Endothelial cell of umbilical vein (primary cell): ENCODE measurements around the gene NFIC. TPM values are rescaled to one million over a fixed set of nuclear protein-coding genes. Genes with fewer than 3 reads are reported as not detected.
"Not testable (repeated sequence)": the region's sequence is repeated elsewhere in the genome, so short reads cannot be mapped to it uniquely, and the experiment has no call there.

Source experiments
- BruUV-seq: library from RNA; stranded (reverse); fragments of 400-500 nt; replicated peaks from 2 replicates; lab custom pipeline; 2021; lab: Mats Ljungman, UMichigan
- CTCF ChIA-PET: fragments of 300-600, 350-600 bp; sonication (Branson Sonifier 250); formaldehyde crosslinking; loops from one replicate; lab custom pipeline; 2021; ENCODE audit warnings: antibody characterized with exemption, inconsistent platforms; lab: Charles Lee
- POLR2A ChIA-PET: fragments of 300-600, 350-600 bp; sonication (Branson Sonifier 250); formaldehyde crosslinking; loops from one replicate; lab custom pipeline; 2021; ENCODE audit warnings: antibody characterized with exemption, inconsistent platforms; lab: Charles Lee
- DNase-seq: peaks from one replicate; pipeline ENCODE4 v3.0.0-alpha.2; 2011; ENCODE audit warnings: low read depth, low spot score
- FAIRE-seq: peaks from 2 replicates; lab custom pipeline; 2011; peaks lifted over from hg19 to GRCh38; lab: Jason Lieb, UNC
- H2AFZ ChIP-seq: 2 replicates; pipeline ENCODE4 v1.6.0; 2012; ENCODE audit warnings: low read depth, low read length, control low read depth, inconsistent platforms
- H3K27ac ChIP-seq: 2 replicates; pipeline ENCODE4 v1.5.1; 2011; ENCODE audit warnings: low read depth, mild to moderate bottlenecking, control low read depth, low read length, moderate library complexity; ENCODE audit not compliant: insufficient read depth
- H3K27me3 ChIP-seq, 2 experiments: 2 replicates each; pipeline versions ENCODE4 v1.6.0 to v1.6.1; 2011; ENCODE audit warnings: low read length in 2 of 2, mixed read lengths in 1 of 2; ENCODE audit not compliant: control insufficient read depth in 2 of 2, insufficient read depth in 2 of 2
- H3K36me3 ChIP-seq, 2 experiments: 2 replicates in 1 of 2; 3 replicates in 1 of 2; pipeline ENCODE4 v1.5.1; 2011; ENCODE audit warnings: low read length in 2 of 2, mild to moderate bottlenecking in 1 of 2, moderate library complexity in 1 of 2; ENCODE audit not compliant: control insufficient read depth in 2 of 2, insufficient read depth in 2 of 2; ENCODE audit errors: extremely low read depth in 1 of 2
- H3K4me1 ChIP-seq: 3 replicates; pipeline ENCODE4 v1.5.1; 2011; ENCODE audit warnings: mild to moderate bottlenecking, low read length; ENCODE audit not compliant: control insufficient read depth, insufficient read depth; ENCODE audit errors: extremely low read depth
- H3K4me2 ChIP-seq: 2 replicates; pipeline ENCODE4 v1.6.1; 2011; ENCODE audit warnings: low read length, control low read depth, mixed read lengths; ENCODE audit not compliant: insufficient read depth
- H3K4me3 ChIP-seq, 3 experiments: fragments of 200-600 bp in 1 of 3; sonication (generic), shearing (Covaris generic) in 1 of 3; replicated peaks in 1 of 3; 2 replicates each; pipeline ENCODE4 v1.5.1; 2011 to 2016; ENCODE audit warnings: control low read depth in 3 of 3, low read length in 3 of 3, mild to moderate bottlenecking in 2 of 3, inconsistent platforms in 1 of 3, low read depth in 1 of 3, moderate library complexity in 1 of 3; ENCODE audit not compliant: insufficient read depth in 1 of 3
- H3K79me2 ChIP-seq: 2 replicates; pipeline ENCODE4 v1.6.0; 2012; ENCODE audit warnings: low read length, inconsistent platforms; ENCODE audit not compliant: control insufficient read depth, insufficient read depth
- H3K9ac ChIP-seq: replicated peaks from 2 replicates; pipeline ENCODE3; 2011; ENCODE audit warnings: low read length, control low read depth; ENCODE audit not compliant: insufficient read depth; ENCODE audit errors: extremely low read depth
- H3K9me1 ChIP-seq: replicated peaks from 3 replicates; pipeline ENCODE4 v1.6.0; 2011; ENCODE audit warnings: mild to moderate bottlenecking, low read length; ENCODE audit not compliant: control insufficient read depth, insufficient read depth; ENCODE audit errors: extremely low read depth
- H3K9me3 ChIP-seq: replicated peaks from 2 replicates; pipeline ENCODE4 v1.5.1; 2012; ENCODE audit warnings: low read length, inconsistent platforms; ENCODE audit not compliant: control insufficient read depth, insufficient read depth
- H4K20me1 ChIP-seq: replicated peaks from 2 replicates; pipeline ENCODE3; 2011; ENCODE audit warnings: mild to moderate bottlenecking, low read length; ENCODE audit not compliant: control insufficient read depth, insufficient read depth; ENCODE audit errors: extremely low read depth
- CTCF ChIP-seq, 2 donors: IDR thresholded peaks; 1 replicate in 1 of 2; 2 replicates in 1 of 2; pipeline ENCODE4 v1.5.1; 2011; ENCODE audit warnings: low read length in 2 of 2, mild to moderate bottlenecking in 2 of 2, moderate library complexity in 2 of 2, control low read depth in 1 of 2, inconsistent platforms in 1 of 2, low read depth in 1 of 2; ENCODE audit not compliant: insufficient read depth in 1 of 2; ENCODE audit errors: extremely low read depth in 1 of 2
- EZH2 ChIP-seq: IDR thresholded peaks from 2 replicates; pipeline ENCODE4 v1.6.1; 2012; ENCODE audit warnings: borderline replicate concordance, low read depth, mild to moderate bottlenecking, moderate library complexity, low read length, inconsistent platforms; ENCODE audit not compliant: severe bottlenecking
- FOS ChIP-seq: IDR thresholded peaks from 2 replicates; pipeline ENCODE4 v1.6.1; 2011; ENCODE audit warnings: mild to moderate bottlenecking, low read length, moderate library complexity, borderline replicate concordance; ENCODE audit not compliant: insufficient read depth
- GATA2 ChIP-seq: IDR thresholded peaks from 2 replicates; pipeline ENCODE4 v1.7.0; 2011; ENCODE audit warnings: low read depth, mild to moderate bottlenecking, moderate library complexity, mixed read lengths, low read length; ENCODE audit not compliant: insufficient read length, insufficient read depth
- JUN ChIP-seq: IDR thresholded peaks from 2 replicates; pipeline ENCODE4 v1.6.1; 2011; ENCODE audit warnings: borderline replicate concordance, low read depth; ENCODE audit not compliant: insufficient read length, insufficient read depth
- MAX ChIP-seq: IDR thresholded peaks from 2 replicates; pipeline ENCODE4 v1.6.1; 2011; ENCODE audit not compliant: insufficient read depth, insufficient read length
- MYC ChIP-seq: IDR thresholded peaks from one replicate; pipeline ENCODE4 v1.6.1; 2011; ENCODE audit warnings: mild to moderate bottlenecking, low read depth, low read length
- POLR2A ChIP-seq: IDR thresholded peaks from 2 replicates; pipeline ENCODE4 v1.6.1; 2012; ENCODE audit warnings: low read depth, mild to moderate bottlenecking, control low read depth, low read length
- POLR2AphosphoS5 ChIP-seq: IDR thresholded peaks from 2 replicates; pipeline ENCODE4 v1.6.1; 2012; ENCODE audit warnings: low read depth, mild to moderate bottlenecking, control low read depth, low read length, moderate library complexity; ENCODE audit not compliant: insufficient read depth
- dilution Hi-C: fragments of 300-500 bp; cut with MboI; formaldehyde crosslinking; loops from one replicate; pipeline ENCODE4 v1.15.0; 2019; ENCODE audit warnings: low sequenced_read_pairs; ENCODE audit not compliant: extremely low pct_ligation_motif_present
- intact Hi-C: fragments of 100-400 bp; cut with micrococcal nuclease; formaldehyde crosslinking; loops from one replicate; pipeline ENCODE4 v1.10.0; 2022
- polyA plus RNA-seq, 4 experiments: library from polyadenylated mRNA; depleted of rRNA in 3 of 4; stranded (reverse) in 3 of 4; unstranded in 1 of 4; fragments of >200 nt; gene quantifications; 2 replicates each; pipeline versions ENCODE4 v1.2.1 to v1.2.3, GENCODE V29; 2011 to 2012; ENCODE audit warnings: missing spikeins in 1 of 4
- total RNA-seq: library from RNA; stranded (reverse); gene quantifications from 2 replicates; pipeline ENCODE4 v1.2.3, GENCODE V29; 2021

The NFIC gene
- total and polyA plus RNA-seq, 2 donors (not counting 3 experiments of a cell fraction or from before 2014, with no cell fraction given), result 11.4 to 133 TPM

GRCh38 chr19:3426433-3426832, 60.0 kb downstream of the NFIC start:
- CTCF ChIA-PET, result no interaction called here

GRCh38 chr19:3430366-3430680, 63.9 kb downstream of the NFIC start:
- POLR2A ChIA-PET, H3K9me1 ChIP-seq, H3K27me3 ChIP-seq, DNase-seq, dilution Hi-C loops, H3K9me3 ChIP-seq, BruUV-seq, H3K4me2 ChIP-seq, H3K27ac ChIP-seq, H3K9ac ChIP-seq, H3K4me3 ChIP-seq, H2AFZ ChIP-seq, H4K20me1 ChIP-seq, H3K36me3 ChIP-seq, intact Hi-C loops: not testable (repeated sequence)
- Histone ChIP-seq H3K4me1 (peaks cover 27% of the 10 kb centered on the region), H3K79me2 (peaks cover 13% of the 10 kb centered on the region)
- CTCF ChIA-PET, result interaction anchor here (1.3 to 3.0 kb wide), 12 partner anchors 18 to 125 kb away, joined by 5 to 34 read pairs (median 12); no protein-coding TSS in a partner anchor
- FAIRE-seq, result peak; percentile 64

More at GRCh38 chr19:3426433-3426832, 60.0 kb downstream of the NFIC start:
- H3K9me3 ChIP-seq, result no peaks in the 10 kb centered on the region
- intact Hi-C loops, result no loop called here
- BruUV-seq, result no TSS peak
- dilution Hi-C loops, result no loop called here
- no peak for DNase-seq
- H3K79me2 ChIP-seq, result peaks cover 31% of the 10 kb centered on the region
- H3K9me1 ChIP-seq, result no peaks in the 10 kb centered on the region
- FAIRE-seq, result no peak
- no peak overlapping the region for H3K4me3 ChIP-seq
- no peak overlapping the region for H3K9ac ChIP-seq
- peaks cover 0 to 3% of the 10 kb centered on the region in 2 experiments for H3K36me3 ChIP-seq
- no peak overlapping the region for H3K27ac ChIP-seq
- TF ChIP-seq FOS (no peak), GATA2 (no peak), POLR2AphosphoS5 (no peak), EZH2 (no peak), MYC (no peak), CTCF (IDR thresholded peaks at IDR 0.05; ENCODE audit: extremely low read depth in 1 of 2, insufficient read depth in 1 of 2, low read depth in 1 of 2, low read length in 2 of 2) (no peak), MAX (no peak), JUN (no peak), POLR2A (no peak)
- H3K4me1 ChIP-seq, result peaks cover 20% of the 10 kb centered on the region
- H3K4me2 ChIP-seq, result no peak overlapping the region
- no peak overlapping the region for H2AFZ ChIP-seq
- no peaks in the 10 kb centered on the region for H4K20me1 ChIP-seq
- no peaks in the 10 kb centered on the region for H3K27me3 ChIP-seq
- POLR2A ChIA-PET, result no interaction called here
